Placental pericyte (primary cell): ENCODE measurements around the gene COG4. TPM values are rescaled to one million over a fixed set of nuclear protein-coding genes. Genes with fewer than 3 reads are reported as not detected.

Experiments used
- small RNA-seq: library from RNA; depleted of rRNA; stranded (forward); fragments of <200 nt; gene quantifications from one replicate; pipeline ENCODE3, GENCODE V24; 2012; ENCODE audit warnings: low replicate concordance
- total RNA-seq: library from RNA; depleted of rRNA; stranded (reverse); fragments of >200 nt; gene quantifications from 2 replicates; pipeline ENCODE4 v1.2.3, GENCODE V29; 2012

The COG4 gene
- 42.9 and 72.0 TPM in 2 replicates for total RNA-seq

GRCh38 chr16:70523076-70523742, at the start of gene COG4:
COG4 (minus strand) TSS chr16:70523554; CDS start chr16:70523543, 11 bp downstream.

GRCh38 chr16:70523743-70524398, 517 bp upstream of the COG4 start, which contains the start of gene SF3B3:
SF3B3 (plus strand) TSS chr16:70523816; CDS start chr16:70526657, 2,841 bp downstream.

GRCh38 chr16:70454222-70455034, 68.9 kb downstream of the COG4 start, which contains the start of gene FCSK:
FCSK (plus strand) TSS chr16:70454595; CDS start chr16:70463191, 8,596 bp downstream.

GRCh38 chr16:70438969-70439862, 84.1 kb downstream of the COG4 start, which contains the start of gene ST3GAL2:
ST3GAL2 (minus strand) TSS chr16:70439100; CDS start chr16:70398530, 40,570 bp downstream.

Small RNA genes within 50 kb of the gene (small RNA-seq; reads per million reads assigned to genes)
- gene RNU6-23P (0.88 reads per million, percentile 40 among the genes with 10 or more reads in this experiment), gene RPS27P26 (not detected), gene SNORD111 (2.0 reads per million, percentile 67 among the genes with 10 or more reads in this experiment), gene SNORD111B (228 reads per million, percentile 99 among the genes with 10 or more reads in this experiment)

Other genes with a start within 250 kb of the COG4 start
- gene AARS1, start 234.0 kb downstream of the COG4 start, total RNA-seq, result 125 and 506 TPM in 2 replicates
- 16.6 and 47.7 TPM in 2 replicates for gene DDX19B, start 224.4 kb downstream of the COG4 start, total RNA-seq
- gene DDX19A, start 176.7 kb downstream of the COG4 start, total RNA-seq, result 45.3 and 59.1 TPM in 2 replicates
- 39.0 and 96.1 TPM in 2 replicates for gene ST3GAL2, start 84.5 kb downstream of the COG4 start, total RNA-seq
- gene FCSK, start 69.0 kb downstream of the COG4 start, total RNA-seq, result 7.3 and 11.4 TPM in 2 replicates
- 77.7 and 190 TPM in 2 replicates for gene SF3B3, start 262 bp upstream of the COG4 start, total RNA-seq
- gene IL34, start 123.0 kb upstream of the COG4 start, total RNA-seq, result 1.4 and 6.1 TPM in 2 replicates
- gene MTSS2, start 162.5 kb upstream of the COG4 start, total RNA-seq, result 49.2 and 76.6 TPM in 2 replicates